H1 (cell line): ENCODE measurements around the gene NSFL1C. TPM values are rescaled to one million over a fixed set of nuclear protein-coding genes. Genes with fewer than 3 reads are reported as not detected.

Experiments
- CTCF ChIA-PET: fragments of 300-600 bp; sonication (Branson Sonifier 250); formaldehyde crosslinking; loops from one replicate; lab custom pipeline; 2021; ENCODE audit not compliant: partially characterized antibody; lab: Charles Lee
- POLR2A ChIA-PET: fragments of 300-600 bp; sonication (Branson Sonifier 250); formaldehyde crosslinking; loops from one replicate; lab custom pipeline; 2021; ENCODE audit warnings: inconsistent platforms; ENCODE audit not compliant: partially characterized antibody; lab: Charles Lee
- DNase-seq, 2 experiments: peaks; one replicate each; pipeline versions ENCODE4 v3.0.0 to v3.0.0-alpha.2; 2010 to 2022; ENCODE audit warnings: low spot score in 2 of 2, low read depth in 1 of 2, mixed read lengths in 1 of 2
- FAIRE-seq: peaks from 2 replicates; lab custom pipeline; 2011; peaks lifted over from hg19 to GRCh38; lab: Jason Lieb, UNC
- H2AFZ ChIP-seq: 2 replicates; pipeline ENCODE4 v1.8.1; 2012; ENCODE audit warnings: low read length, inconsistent platforms
- H2AK5ac ChIP-seq: 2 replicates; pipeline ENCODE4 v1.6.1; 2013; ENCODE audit warnings: low read depth, low read length
- H2BK120ac ChIP-seq: replicated peaks from 2 replicates; pipeline ENCODE3; 2013; ENCODE audit warnings: low read depth, low read length, inconsistent platforms
- H2BK12ac ChIP-seq: 2 replicates; pipeline ENCODE4 v1.6.1; 2013; ENCODE audit warnings: low read depth, low read length
- H2BK15ac ChIP-seq: 2 replicates; pipeline ENCODE4 v1.6.1; 2013; ENCODE audit warnings: low read length
- H2BK20ac ChIP-seq: 2 replicates; pipeline ENCODE4 v1.6.1; 2013; ENCODE audit warnings: low read length
- H2BK5ac ChIP-seq: 2 replicates; pipeline ENCODE4 v1.6.1; 2013; ENCODE audit warnings: low read depth, low read length
- H3K14ac ChIP-seq: 2 replicates; pipeline ENCODE4 v1.6.1; 2013; ENCODE audit warnings: inconsistent platforms; ENCODE audit not compliant: insufficient read length
- H3K18ac ChIP-seq: 2 replicates; pipeline ENCODE4 v1.6.1; 2013; ENCODE audit warnings: low read length; ENCODE audit errors: extremely low read depth
- H3K23ac ChIP-seq: 2 replicates; pipeline ENCODE4 v1.6.1; 2013; ENCODE audit warnings: inconsistent platforms; ENCODE audit not compliant: insufficient read length
- H3K23me2 ChIP-seq: 2 replicates; pipeline ENCODE4 v1.6.1; 2013; ENCODE audit warnings: low read depth, low read length
- H3K27ac ChIP-seq: 2 replicates; pipeline ENCODE4 v1.6.1; 2011; ENCODE audit warnings: low read depth, low read length, inconsistent platforms
- H3K27me3 ChIP-seq, 4 experiments: replicated peaks in 1 of 4; 1 replicate in 1 of 4; 2 replicates in 3 of 4; pipeline versions ENCODE4 v1.6.1 to v1.8.1; 2011 to 2013; ENCODE audit warnings: low read length in 3 of 4, mild to moderate bottlenecking in 3 of 4, inconsistent platforms in 2 of 4, mixed read lengths in 2 of 4, moderate library complexity in 1 of 4; ENCODE audit not compliant: control insufficient read depth in 3 of 4, insufficient read depth in 3 of 4; ENCODE audit errors: extremely low read depth in 1 of 4
- H3K36me3 ChIP-seq, 4 experiments: 2 replicates each; pipeline versions ENCODE4 v1.6.1 to v1.8.1; 2011 to 2013; ENCODE audit warnings: mild to moderate bottlenecking in 4 of 4, low read length in 3 of 4, moderate library complexity in 2 of 4, control low read depth in 1 of 4, inconsistent platforms in 1 of 4; ENCODE audit not compliant: insufficient read depth in 4 of 4, control insufficient read depth in 2 of 4
- H3K4ac ChIP-seq: replicated peaks from 2 replicates; pipeline ENCODE3; 2013; ENCODE audit warnings: low read length, low read depth, mixed read lengths, inconsistent platforms; ENCODE audit not compliant: insufficient read length
- H3K4me1 ChIP-seq, 4 experiments: replicated peaks in 1 of 4; 1 replicate in 1 of 4; 2 replicates in 3 of 4; pipeline versions ENCODE4 v1.6.1 to v1.8.1; 2011 to 2013; ENCODE audit warnings: low read length in 3 of 4, inconsistent platforms in 2 of 4, mixed read lengths in 1 of 4; ENCODE audit not compliant: insufficient read depth in 4 of 4, control insufficient read depth in 3 of 4
- H3K4me2 ChIP-seq, 2 experiments: 2 replicates each; pipeline versions ENCODE4 v1.6.1 to v1.8.1; 2011 to 2013; ENCODE audit warnings: low read depth in 2 of 2, low read length in 2 of 2, control low read depth in 1 of 2, inconsistent platforms in 1 of 2, mild to moderate bottlenecking in 1 of 2; ENCODE audit not compliant: insufficient read depth in 1 of 2
- H3K4me3 ChIP-seq, 4 experiments: fragments of 200-600, 300-600 bp in 1 of 4; sonication (generic), shearing (Covaris generic), sonication (Bioruptor Twin) in 1 of 4; 2 replicates each; pipeline versions ENCODE4 v1.5.1 to v1.8.1; 2011 to 2016; ENCODE audit warnings: low read length in 4 of 4, low read depth in 3 of 4, control low read depth in 2 of 4, inconsistent platforms in 2 of 4, mild to moderate bottlenecking in 2 of 4, mixed read lengths in 1 of 4, moderate library complexity in 1 of 4; ENCODE audit not compliant: insufficient read depth in 2 of 4; ENCODE audit errors: extremely low read depth in 1 of 4
- H3K56ac ChIP-seq: replicated peaks from 2 replicates; pipeline ENCODE3; 2013; ENCODE audit warnings: low read depth, mild to moderate bottlenecking, mixed read lengths, low read length, inconsistent platforms; ENCODE audit not compliant: insufficient read length
- H3K79me1 ChIP-seq: 2 replicates; pipeline ENCODE4 v1.6.1; 2013; ENCODE audit warnings: low read depth, low read length, control low read depth
- H3K79me2 ChIP-seq, 2 experiments: 2 replicates each; pipeline versions ENCODE4 v1.6.1 to v1.8.1; 2012 to 2013; ENCODE audit warnings: low read length in 2 of 2, mild to moderate bottlenecking in 2 of 2, inconsistent platforms in 1 of 2; ENCODE audit not compliant: insufficient read depth in 2 of 2, control insufficient read depth in 1 of 2
- H3K9ac ChIP-seq, 4 experiments: replicated peaks in 1 of 4; 1 replicate in 1 of 4; 2 replicates in 3 of 4; pipeline versions ENCODE4 v1.6.1 to v1.8.1; 2011 to 2013; ENCODE audit warnings: low read depth in 3 of 4, low read length in 3 of 4, control low read depth in 2 of 4, mild to moderate bottlenecking in 2 of 4, moderate library complexity in 2 of 4, inconsistent platforms in 1 of 4; ENCODE audit errors: extremely low read depth in 1 of 4
- H3K9me3 ChIP-seq, 2 experiments: 2 replicates each; pipeline versions ENCODE4 v1.6.1 to v1.8.1; 2012 to 2013; ENCODE audit warnings: mild to moderate bottlenecking in 2 of 2, moderate library complexity in 2 of 2, control low read depth in 1 of 2, inconsistent platforms in 1 of 2, low read depth in 1 of 2, low read length in 1 of 2, mixed read lengths in 1 of 2; ENCODE audit not compliant: insufficient read depth in 2 of 2
- H4K20me1 ChIP-seq, 2 experiments: replicated peaks in 1 of 2; 2 replicates each; pipeline versions ENCODE3 to v1.8.1; 2011 to 2013; ENCODE audit warnings: inconsistent platforms in 2 of 2, low read length in 2 of 2, mild to moderate bottlenecking in 1 of 2; ENCODE audit not compliant: insufficient read depth in 2 of 2, control insufficient read depth in 1 of 2
- H4K5ac ChIP-seq: 2 replicates; pipeline ENCODE4 v1.6.1; 2013; ENCODE audit warnings: low read length, low read depth, mixed read lengths, inconsistent platforms; ENCODE audit not compliant: insufficient read length
- H4K8ac ChIP-seq: 2 replicates; pipeline ENCODE4 v1.8.0; 2013; ENCODE audit warnings: mild to moderate bottlenecking, moderate library complexity, low read length, inconsistent platforms; ENCODE audit not compliant: insufficient read depth; ENCODE audit errors: extremely low read depth
- H4K91ac ChIP-seq: replicated peaks from 2 replicates; pipeline ENCODE3; 2013; ENCODE audit warnings: low read length, mixed read lengths, inconsistent platforms; ENCODE audit not compliant: insufficient read length
- ASH2L ChIP-seq: fragments of 200-600, 300-600 bp; sonication (generic); IDR thresholded peaks from one replicate; pipeline ENCODE4 v1.7.1; 2017; ENCODE audit warnings: low read length
- CHD2 ChIP-seq: IDR thresholded peaks from 2 replicates; pipeline ENCODE4 v1.6.1; 2012; ENCODE audit warnings: low read length, improper control_type of control experiment
- E2F6 ChIP-seq: IDR thresholded peaks from 2 replicates; pipeline ENCODE4 v1.6.1; 2012; ENCODE audit warnings: inconsistent platforms
- FOSL1 ChIP-seq: IDR thresholded peaks from 2 replicates; pipeline ENCODE4 v1.6.1; 2011; ENCODE audit warnings: mild to moderate bottlenecking, low read depth, low read length, moderate library complexity; ENCODE audit not compliant: insufficient read depth
- SIRT6 ChIP-seq: IDR thresholded peaks from one replicate; pipeline ENCODE4 v1.7.1; 2012; ENCODE audit warnings: low read length, inconsistent platforms
- SRF ChIP-seq: IDR thresholded peaks from 2 replicates; pipeline ENCODE4 v1.6.1; 2011; ENCODE audit warnings: mild to moderate bottlenecking, low read depth, low read length, moderate library complexity
- YY1 ChIP-seq: IDR thresholded peaks from 2 replicates; pipeline ENCODE4 v1.6.1; 2011; ENCODE audit warnings: low read depth, mild to moderate bottlenecking, low read length
- WGBS, 2 experiments: shearing (Covaris generic) in 1 of 2; methylation state at CpG; one replicate each; pipeline versions ENCODE4 v1.1.6 to v1.1.7; 2013 to 2015; ENCODE audit warnings: low lambda C conversion rate in 2 of 2, mixed read lengths in 2 of 2, inconsistent platforms in 1 of 2, low coverage in 1 of 2, missing lambda C conversion rate in 1 of 2; ENCODE audit not compliant: insufficient replicate concordance in 2 of 2, insufficient coverage in 1 of 2, insufficient read length in 1 of 2; ENCODE audit errors: extremely low coverage in 1 of 2, missing lambda C conversion rate in 1 of 2; 5-methylcytosine and 5-hydroxymethylcytosine counted together
- polyA plus RNA-seq, 7 experiments: library from polyadenylated mRNA; depleted of rRNA in 3 of 7; stranded (reverse) in 5 of 7; unstranded in 2 of 7; fragments of >200 nt in 5 of 7; fragments of 200-250 nt in 2 of 7; gene quantifications; 1 replicate in 5 of 7; 2 replicates in 1 of 7; 4 replicates in 1 of 7; pipeline versions ENCODE4 v1.2.1 to v1.2.3, GENCODE V29; 2011 to 2013; ENCODE audit warnings: missing spikeins in 2 of 7, mixed read lengths in 2 of 7
- total RNA-seq: library from RNA; stranded (reverse); fragmentation: NEBNext Ultra II Directional; extraction: Animal tissue kit (Norgen Biotek cat#: 25700); gene quantifications from 2 replicates; pipeline ENCODE4 v1.2.1, GENCODE V29; 2021

The NSFL1C gene
- total and polyA plus RNA-seq, 2 of the 8 experiments (the other 6 are each of a cell fraction or from before 2014, with no cell fraction given), result 21.6 to 98.0 TPM

- TF ChIP-seq FOSL1 (no peak), YY1 (no peak), ASH2L (no peak), CHD2 (no peak), SRF (no peak), E2F6 (no peak), SIRT6 (no peak)
- Histone ChIP-seq H2BK15ac (no peak overlapping the region), H2BK120ac (no peak overlapping the region), H3K79me1 (peaks cover 16% of the 10 kb centered on the region), H3K27ac (no peak overlapping the region), H2BK5ac (no peak overlapping the region), H3K79me2 (peaks cover 12 to 29% of the 10 kb centered on the region in 2 experiments), H3K4me3 (no peak overlapping the region), H4K5ac (no peak overlapping the region), H3K18ac (no peak overlapping the region), H2BK12ac (no peak overlapping the region), H3K9ac (no peak overlapping the region), H3K36me3 (no peaks in the 10 kb centered on the region), H3K14ac (no peak overlapping the region), H3K4me2 (no peak overlapping the region), H4K91ac (no peak overlapping the region), H2BK20ac (no peak overlapping the region), H3K9me3 (no peaks in the 10 kb centered on the region), H3K27me3 (peaks cover 0 to 19% (median 8%) of the 10 kb centered on the region in 4 experiments; a peak in 5 of 7 replicates), H3K4ac (no peak overlapping the region), H2AK5ac (no peak overlapping the region), H3K56ac (no peak overlapping the region), H2AFZ (no peak overlapping the region), H3K23me2 (peaks cover 8% of the 10 kb centered on the region), H4K8ac (no peak overlapping the region), H3K23ac (no peak overlapping the region), H3K4me1 (peaks cover 3 to 24% (median 9%) of the 10 kb centered on the region in 4 experiments; a peak in 6 of 7 replicates), H4K20me1 (peaks cover 8 to 13% of the 10 kb centered on the region in 2 experiments)
- WGBS, 2 experiments, result 76% methylated on average over 2 of the region's 2 CpGs; no CpG with 5 or more reads in 1 of the 2 experiments
- DNase-seq, result no peak
- ChIA-PET POLR2A (no interaction called here), CTCF (interaction anchor here (0.9 to 2.1 kb wide), 5 partner anchors 44 to 182 kb away, joined by 3 to 8 read pairs (median 4); partner anchors contain the start of gene NSFL1C)
- no peak for FAIRE-seq
These were observed 72.0 kb downstream of the NSFL1C start for GRCh38 chr20:1394686-1395085.
